ENCODE results near the gene DNAJB8.

Gene DNAJB8

DNA sequence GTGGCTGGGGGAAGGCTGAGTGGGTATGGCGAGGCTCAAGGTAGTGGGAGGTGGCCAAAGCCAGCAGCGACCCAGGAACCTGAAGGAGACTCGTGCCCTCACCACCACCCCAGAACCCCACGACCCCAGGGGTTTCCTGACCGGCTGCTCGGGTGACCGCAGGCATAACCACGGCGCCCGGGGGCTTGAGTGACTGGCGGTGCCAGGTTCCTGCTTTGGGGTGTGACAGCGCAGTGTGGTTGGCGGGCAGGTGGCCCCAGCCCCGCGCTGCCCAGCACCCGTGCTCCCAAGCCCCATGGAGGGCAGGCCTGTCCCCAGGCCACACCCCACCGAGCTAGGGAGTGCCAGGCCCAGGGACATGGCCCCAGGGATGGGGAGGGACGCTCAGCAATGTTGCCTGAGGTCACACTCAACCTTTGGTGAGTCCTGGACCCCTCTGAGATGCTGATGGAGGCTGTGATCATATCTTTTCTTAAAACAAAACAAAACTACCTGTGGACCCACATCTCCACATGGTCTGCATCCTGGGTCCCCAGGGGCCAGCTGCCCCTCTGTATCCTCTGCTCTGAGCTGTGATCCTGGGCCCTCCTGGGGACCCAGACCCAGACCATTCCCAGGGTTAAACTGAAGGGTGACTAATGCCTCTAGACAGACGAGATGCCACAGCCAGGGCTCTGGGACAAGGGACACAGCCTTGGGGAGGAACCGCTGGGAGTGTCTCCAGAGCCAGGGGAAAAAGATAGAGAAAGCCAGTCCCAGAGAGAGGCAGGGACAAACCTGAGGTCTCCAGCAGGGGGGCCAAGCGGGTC lies 13.0 kb downstream of the DNAJB8 start:
- H3K4me1 ChIP-seq (ENCODE audit: control insufficient read depth, low read length), result peaks cover 3% of the 10 kb centered on the region
- no peak overlapping the region for H3K4me2 ChIP-seq (ENCODE audit: low read length)

DNA sequence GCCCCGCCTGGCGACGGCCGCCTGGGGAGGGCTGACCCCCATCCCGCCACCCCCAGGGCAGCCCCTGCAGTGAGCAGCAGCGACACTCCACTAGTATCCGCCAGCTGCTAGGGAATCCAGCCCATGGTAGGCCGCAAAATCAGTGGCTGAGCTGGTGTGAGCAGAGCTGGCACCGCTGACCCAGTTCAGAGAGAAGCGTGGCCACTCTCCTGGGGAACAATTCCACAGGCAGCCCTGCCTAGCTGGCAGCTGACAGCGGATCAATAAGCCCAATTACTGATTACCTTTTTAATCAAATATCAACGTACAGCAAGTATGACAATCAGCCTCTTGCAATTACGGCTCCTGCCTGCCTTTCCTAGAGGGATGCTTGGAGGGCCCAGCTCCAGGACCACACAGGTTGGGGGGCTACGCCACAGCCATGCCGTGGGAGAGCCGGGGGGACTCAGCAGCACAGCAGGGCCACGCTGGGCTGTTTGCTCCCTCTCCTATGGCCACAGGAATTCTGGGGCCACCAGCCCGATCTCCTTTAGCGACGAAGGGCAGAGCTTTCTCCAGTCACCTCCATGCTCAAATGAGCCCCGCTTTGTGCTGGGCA lies 13.9 kb downstream of the DNAJB8 start:
- Histone ChIP-seq H3K9me2 (replicated peaks; ENCODE audit: control insufficient read depth, low read length) (no peaks in the 10 kb centered on the region), H3K4me1 (ENCODE audit: control insufficient read depth, low read length) (peaks cover 12% of the 10 kb centered on the region), H3K4me2 (ENCODE audit: low read length) (no peak overlapping the region), H3K27ac (ENCODE audit: low read depth, low read length) (no peak overlapping the region), H3K79me2 (ENCODE audit: control insufficient read depth, low read length) (no peaks in the 10 kb centered on the region), H3K4me3 (ENCODE audit: low read length) (no peak overlapping the region), H4K20me1 (ENCODE audit: control insufficient read depth, insufficient read depth, low read depth, low read length) (no peaks in the 10 kb centered on the region), H3F3A (ENCODE audit: control insufficient read depth, insufficient read depth) (no peaks in the 10 kb centered on the region), H3K9me3 (ENCODE audit: control insufficient read depth, insufficient read depth, low read length) (no peaks in the 10 kb centered on the region), H3K27me3 (ENCODE audit: control insufficient read depth, low read length) (peaks cover 11% of the 10 kb centered on the region), H3K36me3 (ENCODE audit: control insufficient read depth, low read length) (no peaks in the 10 kb centered on the region)
- TF ChIP-seq, protein P1, sequence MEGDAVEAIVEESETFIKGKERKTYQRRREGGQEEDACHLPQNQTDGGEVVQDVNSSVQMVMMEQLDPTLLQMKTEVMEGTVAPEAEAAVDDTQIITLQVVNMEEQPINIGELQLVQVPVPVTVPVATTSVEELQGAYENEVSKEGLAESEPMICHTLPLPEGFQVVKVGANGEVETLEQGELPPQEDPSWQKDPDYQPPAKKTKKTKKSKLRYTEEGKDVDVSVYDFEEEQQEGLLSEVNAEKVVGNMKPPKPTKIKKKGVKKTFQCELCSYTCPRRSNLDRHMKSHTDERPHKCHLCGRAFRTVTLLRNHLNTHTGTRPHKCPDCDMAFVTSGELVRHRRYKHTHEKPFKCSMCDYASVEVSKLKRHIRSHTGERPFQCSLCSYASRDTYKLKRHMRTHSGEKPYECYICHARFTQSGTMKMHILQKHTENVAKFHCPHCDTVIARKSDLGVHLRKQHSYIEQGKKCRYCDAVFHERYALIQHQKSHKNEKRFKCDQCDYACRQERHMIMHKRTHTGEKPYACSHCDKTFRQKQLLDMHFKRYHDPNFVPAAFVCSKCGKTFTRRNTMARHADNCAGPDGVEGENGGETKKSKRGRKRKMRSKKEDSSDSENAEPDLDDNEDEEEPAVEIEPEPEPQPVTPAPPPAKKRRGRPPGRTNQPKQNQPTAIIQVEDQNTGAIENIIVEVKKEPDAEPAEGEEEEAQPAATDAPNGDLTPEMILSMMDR (IDR thresholded peaks at IDR 0.05; ENCODE audit: low read depth, low read length, poor library complexity, severe bottlenecking), result no peak
- TF ChIP-seq EZH2phosphoT487 (IDR thresholded peaks at IDR 0.05; ENCODE audit: borderline replicate concordance, low read length), result no peak

More for the DNA sequence above, 13.0 kb downstream of the DNAJB8 start:
- no peak for TF ChIP-seq EZH2phosphoT487 (IDR thresholded peaks at IDR 0.05; ENCODE audit: borderline replicate concordance, low read length)
- TF ChIP-seq, protein P1 (IDR thresholded peaks at IDR 0.05; ENCODE audit: low read depth, low read length, poor library complexity, severe bottlenecking), result no peak
- peaks cover 11% of the 10 kb centered on the region for H3K27me3 ChIP-seq (ENCODE audit: control insufficient read depth, low read length)
- H4K20me1 ChIP-seq (ENCODE audit: control insufficient read depth, insufficient read depth, low read depth, low read length), result no peaks in the 10 kb centered on the region
- no peak overlapping the region for H3K27ac ChIP-seq (ENCODE audit: low read depth, low read length)
- no peaks in the 10 kb centered on the region for H3K79me2 ChIP-seq (ENCODE audit: control insufficient read depth, low read length)
- H3F3A ChIP-seq (ENCODE audit: control insufficient read depth, insufficient read depth), result no peaks in the 10 kb centered on the region
- no peaks in the 10 kb centered on the region for H3K9me2 ChIP-seq (replicated peaks; ENCODE audit: control insufficient read depth, low read length)
- no peaks in the 10 kb centered on the region for H3K9me3 ChIP-seq (ENCODE audit: control insufficient read depth, insufficient read depth, low read length)
- H3K4me3 ChIP-seq (ENCODE audit: low read length), result no peak overlapping the region
- H3K36me3 ChIP-seq (ENCODE audit: control insufficient read depth, low read length), result no peaks in the 10 kb centered on the region

DNA sequence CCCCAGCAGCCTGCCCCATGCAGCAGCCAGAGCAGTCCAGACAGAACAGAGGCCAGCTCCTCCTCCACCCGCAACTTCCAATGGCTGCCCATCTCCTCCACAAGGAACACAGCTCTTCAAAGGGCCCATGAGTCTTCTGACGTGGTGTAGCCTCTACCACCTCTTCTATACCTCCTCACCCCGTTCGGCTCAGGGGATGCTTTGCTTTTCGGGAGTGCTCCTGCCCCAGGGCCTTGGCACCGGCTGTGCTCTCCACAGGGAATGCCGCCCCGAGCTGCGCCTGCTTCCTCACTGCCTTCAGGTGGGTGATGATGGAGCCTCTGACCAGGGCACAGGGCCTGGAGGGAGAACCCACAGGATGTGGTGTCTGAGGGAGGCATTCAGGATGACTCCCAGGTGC lies 14.6 kb downstream of the DNAJB8 start:
- no peak overlapping the region for H3K4me2 ChIP-seq (ENCODE audit: low read length)
- no peaks in the 10 kb centered on the region for H3F3A ChIP-seq (ENCODE audit: control insufficient read depth, insufficient read depth)
- H3K4me3 ChIP-seq (ENCODE audit: low read length), result no peak overlapping the region
- no peaks in the 10 kb centered on the region for H3K36me3 ChIP-seq (ENCODE audit: control insufficient read depth, low read length)
- no peak overlapping the region for H3K27ac ChIP-seq (ENCODE audit: low read depth, low read length)
- no peaks in the 10 kb centered on the region for H3K79me2 ChIP-seq (ENCODE audit: control insufficient read depth, low read length)
- no peaks in the 10 kb centered on the region for H3K9me3 ChIP-seq (ENCODE audit: control insufficient read depth, insufficient read depth, low read length)
- peaks cover 16% of the 10 kb centered on the region for H3K4me1 ChIP-seq (ENCODE audit: control insufficient read depth, low read length)
- H3K27me3 ChIP-seq (ENCODE audit: control insufficient read depth, low read length), result peaks cover 11% of the 10 kb centered on the region
- no peaks in the 10 kb centered on the region for H3K9me2 ChIP-seq (replicated peaks; ENCODE audit: control insufficient read depth, low read length)
- no peaks in the 10 kb centered on the region for H4K20me1 ChIP-seq (ENCODE audit: control insufficient read depth, insufficient read depth, low read depth, low read length)
- no peak for TF ChIP-seq EZH2phosphoT487 (IDR thresholded peaks at IDR 0.05; ENCODE audit: borderline replicate concordance, low read length)

DNA sequence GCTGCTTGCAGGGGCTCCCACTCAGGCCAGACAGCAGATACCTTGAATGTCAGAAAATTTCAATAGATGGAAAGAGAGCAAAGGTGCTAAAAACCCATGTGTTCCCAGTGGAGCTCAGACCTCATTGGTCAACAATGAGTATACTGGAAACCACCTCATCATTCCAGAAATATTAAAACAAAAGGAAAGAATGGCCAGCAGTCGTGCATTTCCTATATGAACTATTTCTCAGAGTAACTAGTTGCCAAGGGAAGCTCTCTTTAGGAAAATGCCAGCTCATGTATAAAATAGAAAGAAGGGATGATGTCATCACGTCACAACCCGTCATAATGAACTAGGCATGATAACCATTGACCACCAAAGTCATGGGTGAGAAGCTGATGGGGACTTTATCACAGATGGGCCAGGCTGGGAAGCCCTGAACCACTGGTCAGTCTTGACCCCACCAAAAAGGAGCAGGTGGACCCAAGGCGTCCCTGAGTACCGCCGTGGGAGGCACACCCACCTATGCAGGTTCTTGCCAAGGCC lies 17.5 kb downstream of the DNAJB8 start:
- no peaks in the 10 kb centered on the region for H3F3A ChIP-seq (ENCODE audit: control insufficient read depth, insufficient read depth)
- H3K36me3 ChIP-seq (ENCODE audit: control insufficient read depth, low read length), result no peaks in the 10 kb centered on the region
- H3K9me3 ChIP-seq (ENCODE audit: control insufficient read depth, insufficient read depth, low read length), result no peaks in the 10 kb centered on the region; the same call in 1 of the 2 replicates
- no peaks in the 10 kb centered on the region for H3K9me2 ChIP-seq (replicated peaks; ENCODE audit: control insufficient read depth, low read length)
- H3K4me3 ChIP-seq (ENCODE audit: low read length), result no peak overlapping the region
- no peaks in the 10 kb centered on the region for H3K79me2 ChIP-seq (ENCODE audit: control insufficient read depth, low read length)
- H3K27me3 ChIP-seq (ENCODE audit: control insufficient read depth, low read length), result peaks cover under 1% of the 10 kb centered on the region; the same call in 1 of the 2 replicates
- no peaks in the 10 kb centered on the region for H4K20me1 ChIP-seq (ENCODE audit: control insufficient read depth, insufficient read depth, low read depth, low read length)
- TF ChIP-seq, protein P1 (IDR thresholded peaks at IDR 0.05; ENCODE audit: low read depth, low read length, poor library complexity, severe bottlenecking), result no peak
- TF ChIP-seq EZH2phosphoT487 (IDR thresholded peaks at IDR 0.05; ENCODE audit: borderline replicate concordance, low read length), result no peak
- H3K4me1 ChIP-seq (ENCODE audit: control insufficient read depth, low read length), result peaks cover 16% of the 10 kb centered on the region
- no peak overlapping the region for H3K4me2 ChIP-seq (ENCODE audit: low read length)
- no peak overlapping the region for H3K27ac ChIP-seq (ENCODE audit: low read depth, low read length)
